Trophoblast cell (in vitro differentiated cells and primary cell): Measurements from ENCODE around the gene MCF2L.

Experiments
- DNase-seq, 2 donors: peaks; one replicate each; pipeline ENCODE4 v3.0.0-alpha.2; 2016
- H2AFZ ChIP-seq: 2 replicates; pipeline ENCODE4 v1.6.1; 2013; ENCODE audit warnings: low read length, moderate library complexity, mild to moderate bottlenecking; ENCODE audit not compliant: insufficient read depth, poor library complexity
- H2AK5ac ChIP-seq: 2 replicates; pipeline ENCODE4 v1.6.1; 2013; ENCODE audit warnings: mild to moderate bottlenecking, low read length
- H2BK120ac ChIP-seq: 2 replicates; pipeline ENCODE4 v1.6.1; 2013; ENCODE audit warnings: low read length, mild to moderate bottlenecking, moderate library complexity; ENCODE audit not compliant: insufficient read depth, poor library complexity
- H2BK12ac ChIP-seq: 2 replicates; pipeline ENCODE4 v1.6.1; 2013; ENCODE audit warnings: mild to moderate bottlenecking, low read length, moderate library complexity
- H2BK5ac ChIP-seq: 2 replicates; pipeline ENCODE4 v1.6.1; 2013; ENCODE audit warnings: low read length, low read depth, moderate library complexity, mild to moderate bottlenecking; ENCODE audit not compliant: poor library complexity
- H3K14ac ChIP-seq: 2 replicates; pipeline ENCODE4 v1.6.1; 2013; ENCODE audit warnings: mild to moderate bottlenecking, low read length
- H3K18ac ChIP-seq: 2 replicates; pipeline ENCODE4 v1.6.1; 2013; ENCODE audit warnings: mild to moderate bottlenecking, low read length
- H3K23ac ChIP-seq: 2 replicates; pipeline ENCODE4 v1.6.1; 2013; ENCODE audit warnings: low read length
- H3K27ac ChIP-seq: 2 replicates; pipeline ENCODE4 v1.5.1; 2013; ENCODE audit warnings: low read depth, mild to moderate bottlenecking, inconsistent platforms, low read length, moderate library complexity
- H3K27me3 ChIP-seq: 2 replicates; pipeline ENCODE4 v1.6.1; 2013; ENCODE audit warnings: inconsistent platforms, mild to moderate bottlenecking, low read length, moderate library complexity; ENCODE audit not compliant: insufficient read depth
- H3K36me3 ChIP-seq, 2 experiments: 1 replicate in 1 of 2; 2 replicates in 1 of 2; pipeline ENCODE4 v1.6.1; 2013; ENCODE audit warnings: low read length in 2 of 2, mild to moderate bottlenecking in 2 of 2, moderate library complexity in 1 of 2; ENCODE audit not compliant: insufficient read depth in 2 of 2, control insufficient read depth in 1 of 2
- H3K4ac ChIP-seq: 2 replicates; pipeline ENCODE4 v1.6.1; 2013; ENCODE audit warnings: low read depth, mild to moderate bottlenecking, low read length, moderate library complexity
- H3K4me1 ChIP-seq, 2 experiments: 1 replicate in 1 of 2; 2 replicates in 1 of 2; pipeline ENCODE4 v1.6.1; 2013; ENCODE audit warnings: low read length in 2 of 2, mild to moderate bottlenecking in 2 of 2, moderate library complexity in 1 of 2; ENCODE audit not compliant: insufficient read depth in 2 of 2, control insufficient read depth in 1 of 2
- H3K4me2 ChIP-seq: 2 replicates; pipeline ENCODE4 v1.6.1; 2013; ENCODE audit warnings: inconsistent platforms, mild to moderate bottlenecking, low read length, moderate library complexity
- H3K4me3 ChIP-seq: 2 replicates; pipeline ENCODE4 v1.5.1; 2013; ENCODE audit warnings: mild to moderate bottlenecking, low read depth, low read length, inconsistent platforms
- H3K79me1 ChIP-seq: one replicate; pipeline ENCODE4 v1.6.1; 2013; ENCODE audit warnings: low read length
- H3K79me2 ChIP-seq: 2 replicates; pipeline ENCODE4 v1.6.1; 2013; ENCODE audit warnings: low read length, mild to moderate bottlenecking; ENCODE audit not compliant: control insufficient read depth, insufficient read depth, poor library complexity
- H3K9ac ChIP-seq: 2 replicates; pipeline ENCODE4 v1.6.1; 2013; ENCODE audit warnings: mild to moderate bottlenecking, low read length
- H3K9me3 ChIP-seq: 2 replicates; pipeline ENCODE4 v1.6.1; 2013; ENCODE audit warnings: low read depth, mild to moderate bottlenecking, control low read depth, inconsistent platforms, low read length; ENCODE audit not compliant: insufficient read depth
- H4K12ac ChIP-seq: 2 replicates; pipeline ENCODE4 v1.6.1; 2013; ENCODE audit warnings: low read depth, mild to moderate bottlenecking, low read length, moderate library complexity
- H4K8ac ChIP-seq: 2 replicates; pipeline ENCODE4 v1.6.1; 2013; ENCODE audit warnings: low read depth, mild to moderate bottlenecking, low read length, moderate library complexity
- H4K91ac ChIP-seq: one replicate; pipeline ENCODE4 v1.6.1; 2013; ENCODE audit warnings: low read depth, mild to moderate bottlenecking, low read length, moderate library complexity
- whole genome bisulfite sequencing: extraction: QIAGEN DNeasy Blood & Tissue Kit; methylation state at CpG from one replicate; pipeline ENCODE4 v1.1.7; 2013; ENCODE audit warnings: missing lambda C conversion rate; ENCODE audit not compliant: insufficient read length, insufficient coverage; ENCODE audit errors: extremely low coverage; 5-methylcytosine and 5-hydroxymethylcytosine counted together

Gene MCF2L

DNA sequence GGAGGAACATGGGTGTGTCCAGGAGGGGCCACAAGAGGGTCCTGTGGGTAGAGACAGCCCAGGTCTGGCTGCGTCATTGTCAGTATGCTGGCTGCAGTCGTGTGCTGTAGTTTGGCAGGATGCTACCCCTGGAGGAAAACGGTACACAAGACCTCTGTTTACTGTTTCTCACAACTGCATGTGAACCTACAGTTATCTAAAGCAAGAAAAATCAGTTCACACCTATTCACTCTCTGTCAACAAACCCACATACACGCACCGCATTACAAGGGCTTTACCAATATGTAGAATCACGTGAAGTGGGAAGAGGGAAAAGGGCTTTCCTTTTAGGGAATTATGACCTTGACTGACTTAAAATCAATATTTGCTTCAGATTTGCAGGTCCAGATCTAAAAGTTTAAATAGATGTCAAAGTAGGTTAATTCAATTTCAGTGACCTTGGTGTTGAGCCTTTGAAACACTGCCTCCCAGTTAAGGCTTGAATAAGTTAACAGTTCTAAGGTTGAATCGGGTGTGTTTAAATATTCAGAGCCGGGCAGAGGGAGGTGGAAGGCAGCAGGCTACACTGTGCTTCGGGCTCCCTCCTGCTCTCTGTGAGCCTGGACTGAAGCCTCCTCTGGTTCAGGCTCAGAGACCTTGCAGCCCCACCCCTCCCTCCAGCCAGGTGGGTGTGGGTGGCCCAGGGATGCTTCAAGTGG, 17.2 kb upstream of the MCF2L start:
- H2BK120ac ChIP-seq, result no peak overlapping the region
- H2AFZ ChIP-seq, result no peak overlapping the region
- H2BK5ac ChIP-seq, result no peak overlapping the region

DNA sequence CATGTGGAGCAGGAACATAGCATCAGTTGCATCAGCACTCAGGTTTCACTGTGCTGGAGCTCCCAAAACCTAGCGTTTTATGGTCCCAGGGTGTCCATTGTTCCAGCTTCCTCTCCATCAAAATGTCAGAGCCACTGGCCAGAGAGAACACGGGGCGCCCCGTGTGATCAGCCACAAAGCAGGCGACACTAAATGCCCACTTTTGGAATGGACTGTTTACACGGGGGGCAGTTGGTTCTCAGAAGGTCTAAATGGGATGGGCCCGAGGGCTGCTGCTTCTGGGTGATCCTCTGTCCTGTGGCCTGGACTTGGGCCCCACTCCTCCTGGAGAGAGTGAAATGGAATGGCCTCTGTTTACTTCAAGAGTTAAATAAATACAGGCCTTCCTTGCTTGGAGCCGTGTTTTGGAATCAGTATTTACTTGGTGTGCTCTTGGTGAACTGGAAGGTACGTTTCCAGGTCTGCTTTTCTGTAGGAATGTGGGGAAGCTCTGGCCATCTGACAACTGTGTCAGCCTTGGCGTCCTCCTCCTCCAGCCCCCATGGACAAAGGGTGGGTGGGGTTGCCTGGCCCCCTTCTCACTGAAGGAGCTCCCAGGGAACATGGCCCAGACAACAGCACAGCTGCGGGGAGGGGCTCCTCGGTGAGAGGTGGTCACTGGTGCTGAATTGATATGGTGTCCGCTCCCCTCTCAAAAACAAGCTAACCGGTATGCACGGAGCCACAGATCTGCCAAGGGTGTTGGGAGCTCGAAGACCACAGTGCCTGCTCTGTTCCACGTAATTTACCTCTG, 16.1 kb upstream of the MCF2L start:
- H3K18ac ChIP-seq, result no peak overlapping the region
- no peaks in the 10 kb centered on the region for H3K9me3 ChIP-seq
- no peaks in the 10 kb centered on the region for H3K27me3 ChIP-seq
- H3K4me3 ChIP-seq, result no peak overlapping the region
- H4K91ac ChIP-seq, result no peak overlapping the region
- no peak overlapping the region for H3K4me2 ChIP-seq
- H3K9ac ChIP-seq, result no peak overlapping the region
- H4K12ac ChIP-seq, result no peak overlapping the region
- H2BK12ac ChIP-seq, result no peak overlapping the region
- no peak overlapping the region for H2BK5ac ChIP-seq
- H2AFZ ChIP-seq, result no peak overlapping the region
- DNase-seq, result no peak
- H3K14ac ChIP-seq, result no peak overlapping the region
- no peaks in the 10 kb centered on the region for H3K4me1 ChIP-seq
- H3K79me1 ChIP-seq, result no peaks in the 10 kb centered on the region
- H2AK5ac ChIP-seq, result no peak overlapping the region
- H4K8ac ChIP-seq, result no peak overlapping the region
- no peak overlapping the region for H3K27ac ChIP-seq
- no CpG with 5 or more reads among the region's 17 CpGs for WGBS
- no peak overlapping the region for H3K23ac ChIP-seq
- H3K4ac ChIP-seq, result no peak overlapping the region
- no peaks in the 10 kb centered on the region for H3K79me2 ChIP-seq
- H2BK120ac ChIP-seq, result no peak overlapping the region
- no peaks in the 10 kb centered on the region for H3K36me3 ChIP-seq

More for the DNA sequence above, 17.2 kb upstream of the MCF2L start:
- Histone ChIP-seq H3K9ac (no peak overlapping the region), H2BK12ac (no peak overlapping the region), H3K4me2 (no peak overlapping the region), H3K18ac (no peak overlapping the region), H4K91ac (no peak overlapping the region), H3K27ac (no peak overlapping the region), H3K79me1 (no peaks in the 10 kb centered on the region), H3K4ac (no peak overlapping the region), H3K79me2 (no peaks in the 10 kb centered on the region), H3K36me3 (no peaks in the 10 kb centered on the region), H4K12ac (no peak overlapping the region), H3K14ac (no peak overlapping the region), H2AK5ac (no peak overlapping the region), H3K27me3 (no peaks in the 10 kb centered on the region), H3K4me3 (no peak overlapping the region), H4K8ac (no peak overlapping the region), H3K4me1 (no peaks in the 10 kb centered on the region), H3K23ac (no peak overlapping the region), H3K9me3 (peaks cover 5% of the 10 kb centered on the region)
- no CpG with 5 or more reads among the region's 9 CpGs for WGBS
- no peak for DNase-seq

- no peak overlapping the region for H3K4me3 ChIP-seq
- no peak overlapping the region for H3K27ac ChIP-seq
- no peak overlapping the region for H2BK5ac ChIP-seq
- H2BK120ac ChIP-seq, result no peak overlapping the region
- WGBS, result no CpG with 5 or more reads among the region's 17 CpGs
- no peaks in the 10 kb centered on the region for H3K36me3 ChIP-seq
- H4K12ac ChIP-seq, result no peak overlapping the region
- H3K4me2 ChIP-seq, result no peak overlapping the region
- no peak overlapping the region for H2AK5ac ChIP-seq
- H3K23ac ChIP-seq, result no peak overlapping the region
- H2BK12ac ChIP-seq, result no peak overlapping the region
- DNase-seq, result no peak
- H3K27me3 ChIP-seq, result no peaks in the 10 kb centered on the region
- no peak overlapping the region for H3K14ac ChIP-seq
- no peak overlapping the region for H4K8ac ChIP-seq
- no peak overlapping the region for H3K9ac ChIP-seq
- H2AFZ ChIP-seq, result no peak overlapping the region
- no peaks in the 10 kb centered on the region for H3K79me2 ChIP-seq
- no peaks in the 10 kb centered on the region for H3K79me1 ChIP-seq
- no peaks in the 10 kb centered on the region for H3K9me3 ChIP-seq
- no peak overlapping the region for H4K91ac ChIP-seq
- H3K4ac ChIP-seq, result no peak overlapping the region
- no peak overlapping the region for H3K18ac ChIP-seq
- H3K4me1 ChIP-seq, result no peaks in the 10 kb centered on the region
Measured at GRCh38 chr13:112953591-112954487, 15.2 kb upstream of the MCF2L start.

DNA sequence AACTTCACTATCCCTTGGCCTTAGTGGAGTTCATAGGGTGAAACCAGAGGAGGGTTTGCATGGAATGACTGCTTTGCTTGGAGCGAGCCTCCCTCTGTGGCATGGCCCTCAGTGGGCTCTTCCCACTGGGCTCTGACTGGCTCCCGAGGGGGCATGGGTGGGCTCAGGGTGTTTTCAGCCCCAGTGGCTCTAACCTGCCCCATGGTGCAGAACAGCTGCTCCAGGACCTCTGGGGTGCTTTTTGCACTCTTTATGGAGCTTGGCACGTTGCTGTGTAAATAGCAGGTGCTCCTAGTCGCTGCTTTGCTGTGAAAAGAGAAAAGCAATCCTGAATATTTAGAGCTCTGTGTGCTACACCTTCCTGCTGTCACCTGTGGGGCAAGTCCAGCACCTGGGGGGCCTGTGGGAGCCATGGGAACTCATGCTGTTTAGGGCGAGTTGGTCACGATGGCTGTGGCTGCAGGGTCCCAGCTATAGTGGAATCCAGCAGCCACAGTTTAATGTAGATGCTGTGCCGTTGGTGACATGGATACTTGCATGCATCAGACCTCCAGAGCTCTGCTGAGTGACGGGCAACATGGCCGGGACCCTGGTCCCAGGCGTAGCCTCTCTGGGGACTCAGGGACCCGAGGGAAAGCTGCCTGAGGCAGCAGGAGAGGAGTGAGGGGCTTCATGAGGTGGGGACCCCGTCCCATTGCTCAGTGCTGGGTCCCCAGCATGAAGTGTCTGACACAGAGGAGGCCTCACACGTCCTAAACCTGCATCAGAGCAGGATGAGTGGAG, 14.3 kb upstream of the MCF2L start:
- no peaks in the 10 kb centered on the region for H3K79me1 ChIP-seq
- H2AK5ac ChIP-seq, result no peak overlapping the region
- H3K4ac ChIP-seq, result no peak overlapping the region
- H3K14ac ChIP-seq, result no peak overlapping the region
- H4K12ac ChIP-seq, result no peak overlapping the region
- no peaks in the 10 kb centered on the region for H3K36me3 ChIP-seq
- WGBS, result no CpG with 5 or more reads among the region's 13 CpGs
- H3K27ac ChIP-seq, result no peak overlapping the region
- H3K79me2 ChIP-seq, result no peaks in the 10 kb centered on the region
- no peak overlapping the region for H4K91ac ChIP-seq
- no peak overlapping the region for H2BK120ac ChIP-seq
- no peaks in the 10 kb centered on the region for H3K4me1 ChIP-seq
- H3K4me3 ChIP-seq, result no peak overlapping the region
- H4K8ac ChIP-seq, result no peak overlapping the region
- no peaks in the 10 kb centered on the region for H3K9me3 ChIP-seq
- no peak overlapping the region for H3K4me2 ChIP-seq
- H3K27me3 ChIP-seq, result no peaks in the 10 kb centered on the region
- no peak overlapping the region for H3K23ac ChIP-seq
- H3K9ac ChIP-seq, result no peak overlapping the region
- DNase-seq, result no peak
- H2AFZ ChIP-seq, result no peak overlapping the region
- no peak overlapping the region for H2BK5ac ChIP-seq
- H3K18ac ChIP-seq, result no peak overlapping the region
- H2BK12ac ChIP-seq, result no peak overlapping the region
